WTC11 (cell line): ENCODE data around the gene FBF1. TPM values are rescaled to one million over a fixed set of nuclear protein-coding genes. Genes with fewer than 3 reads are reported as not detected.

ENCODE experiments used
- ATAC-seq: fragments of 200-7000 bp; cut with Tn5 transposase; 2 replicates; pipeline ENCODE4 v1.10.0; 2021; ENCODE audit warnings: mild to moderate bottlenecking, moderate library complexity
- CTCF ChIA-PET: fragments of 300-600 bp; sonication (Branson Sonifier 250); formaldehyde crosslinking; loops from one replicate; lab custom pipeline; 2021; ENCODE audit warnings: antibody characterized with exemption; lab: Charles Lee
- POLR2A ChIA-PET: fragments of 350-600 bp; sonication (Branson Sonifier 250); formaldehyde crosslinking; loops from one replicate; lab custom pipeline; 2021; ENCODE audit warnings: antibody characterized with exemption; lab: Charles Lee
- DNase-seq: peaks from one replicate; pipeline ENCODE4 v3.0.0; 2021; ENCODE audit warnings: low spot score
- H3K27ac Mint-ChIP-seq: 2 replicates; pipeline ENCODE4 v1.8.0; 2021; ENCODE audit warnings: mixed read lengths
- H3K27me3 Mint-ChIP-seq: 2 replicates; pipeline ENCODE4 v1.8.0; 2021; ENCODE audit warnings: low read depth, mild to moderate bottlenecking, moderate library complexity, mixed read lengths
- H3K36me3 Mint-ChIP-seq: 2 replicates; pipeline ENCODE4 v1.8.0; 2021; ENCODE audit warnings: mixed read lengths
- H3K4me1 Mint-ChIP-seq: 2 replicates; pipeline ENCODE4 v1.8.0; 2022; ENCODE audit warnings: mixed read lengths
- H3K4me3 Mint-ChIP-seq: 2 replicates; pipeline ENCODE4 v1.8.0; 2021; ENCODE audit warnings: mild to moderate bottlenecking, moderate library complexity, mixed read lengths
- H3K9me3 Mint-ChIP-seq: 2 replicates; pipeline ENCODE4 v1.8.0; 2021; ENCODE audit warnings: mixed read lengths
- AR ChIP-seq: fragments of 250-450 bp; sonication (Bioruptor Pico); IDR thresholded peaks from 2 replicates; pipeline ENCODE4 v1.9.0; 2021; ENCODE audit warnings: mild to moderate bottlenecking
- ARID4B ChIP-seq: sonication (generic); formaldehyde crosslinking; IDR thresholded peaks from 2 replicates; pipeline ENCODE4 v1.8.0; 2023; ENCODE audit warnings: missing genetic modification reagents, mild to moderate bottlenecking, borderline replicate concordance
- ATF2 ChIP-seq: sonication (generic); formaldehyde crosslinking; IDR thresholded peaks from 2 replicates; pipeline ENCODE4 v1.8.1; 2022; ENCODE audit warnings: low read depth, missing genetic modification reagents, borderline replicate concordance
- CBFB ChIP-seq: sonication (generic); formaldehyde crosslinking; IDR thresholded peaks from 2 replicates; pipeline ENCODE4 v1.8.1; 2022; ENCODE audit warnings: mild to moderate bottlenecking, low read depth, missing genetic modification reagents
- CDX4 ChIP-seq: fragments of 250-450 bp; sonication (Bioruptor Pico); IDR thresholded peaks from 2 replicates; pipeline ENCODE4 v1.9.0; 2021; ENCODE audit warnings: moderate library complexity, mild to moderate bottlenecking, inconsistent platforms, borderline replicate concordance
- ELF4 ChIP-seq: sonication (generic); formaldehyde crosslinking; IDR thresholded peaks from 2 replicates; pipeline ENCODE4 v1.8.1; 2022; ENCODE audit warnings: low read depth, mild to moderate bottlenecking, moderate library complexity, missing genetic modification reagents
- EMX1 ChIP-seq: fragments of 250-450 bp; sonication (Bioruptor Pico); IDR thresholded peaks from 2 replicates; pipeline ENCODE4 v1.8.0; 2021; ENCODE audit warnings: mild to moderate bottlenecking
- GRHL2 ChIP-seq: fragments of 250-450 bp; sonication (Bioruptor Pico); IDR thresholded peaks from 2 replicates; pipeline ENCODE4 v1.8.0; 2022; ENCODE audit warnings: mild to moderate bottlenecking, moderate library complexity; ENCODE audit not compliant: insufficient replicate concordance, severe bottlenecking
- GTF2I ChIP-seq: fragments of 250-450 bp; sonication (Bioruptor Pico); conservative IDR thresholded peaks from 2 replicates; pipeline ENCODE4 v1.4.0; 2021; ENCODE audit warnings: mild to moderate bottlenecking
- IRF1 ChIP-seq: sonication (generic); formaldehyde crosslinking; IDR thresholded peaks from 2 replicates; pipeline ENCODE4 v1.8.0; 2023; ENCODE audit warnings: missing genetic modification reagents
- NR2C2 ChIP-seq: sonication (generic); formaldehyde crosslinking; IDR thresholded peaks from 2 replicates; pipeline ENCODE4 v1.8.0; 2022; ENCODE audit warnings: mild to moderate bottlenecking, missing genetic modification reagents
- OVOL2 ChIP-seq: fragments of 250-450 bp; sonication (Bioruptor Pico); IDR thresholded peaks from 2 replicates; pipeline ENCODE4 v1.9.0; 2021; ENCODE audit warnings: mild to moderate bottlenecking, borderline replicate concordance
- ZNF219 ChIP-seq: sonication (generic); formaldehyde crosslinking; IDR thresholded peaks from 2 replicates; pipeline ENCODE4 v1.8.0; 2023; ENCODE audit warnings: missing genetic modification reagents, mild to moderate bottlenecking, borderline replicate concordance
- ZNF416 ChIP-seq: fragments of 250-450 bp; sonication (Bioruptor Pico); IDR thresholded peaks from 2 replicates; pipeline ENCODE4 v1.9.0; 2021; ENCODE audit warnings: mild to moderate bottlenecking, inconsistent platforms
- ZNF423 ChIP-seq: fragments of 250-450 bp; sonication (Bioruptor Pico); IDR thresholded peaks from 2 replicates; pipeline ENCODE4 v2.1.2; 2022; ENCODE audit warnings: mild to moderate bottlenecking, moderate library complexity
- total RNA-seq: library from RNA; stranded (reverse); gene quantifications from 3 replicates; pipeline ENCODE4 v1.2.3, GENCODE V29; 2021
- TF ChIP-seq, protein P1 (sequence below): sonication (generic); formaldehyde crosslinking; IDR thresholded peaks from 2 replicates; pipeline ENCODE4 v1.8.1; 2023; ENCODE audit warnings: mild to moderate bottlenecking, missing genetic modification reagents, moderate library complexity
- TF ChIP-seq, protein P2 (sequence below): sonication (generic); formaldehyde crosslinking; IDR thresholded peaks from 2 replicates; pipeline ENCODE4 v1.8.0; 2022; ENCODE audit warnings: mild to moderate bottlenecking, missing genetic modification reagents
- TF ChIP-seq, protein P3 (sequence below): sonication (generic); formaldehyde crosslinking; IDR thresholded peaks from 2 replicates; pipeline ENCODE4 v1.8.1; 2023; ENCODE audit warnings: mild to moderate bottlenecking, missing genetic modification reagents

Gene FBF1
- total RNA-seq, 1 experiment from 2014 or later: 19.8 TPM

- Mint-ChIP-seq H3K36me3 (peaks cover 32% of the 10 kb centered on the region), H3K27me3 (no peaks in the 10 kb centered on the region), H3K9me3 (no peaks in the 10 kb centered on the region), H3K4me3 (no peak overlapping the region), H3K27ac (peak overlapping the region; percentile 61), H3K4me1 (peaks cover 2% of the 10 kb centered on the region)
- POLR2A ChIA-PET: no interaction called here
- CTCF ChIA-PET: interaction anchor here (0.7 to 1.0 kb wide), 2 partner anchors 30 to 645 kb away, joined by 3 to 4 read pairs; partner anchors contain the start of gene CDK3
- no peak for ATAC-seq
- TF ChIP-seq ZNF219 (no peak), CDX4 (no peak), IRF1 (CRISPR knock-in tag) (no peak), GRHL2 (CRISPR knock-in tag) (no peak), GTF2I (CRISPR knock-in tag) (no peak), ZNF423 (CRISPR knock-in tag) (no peak), NR2C2 (CRISPR knock-in tag) (no peak), ATF2 (CRISPR knock-in tag) (no peak), AR (CRISPR knock-in tag) (no peak), ZNF416 (CRISPR knock-in tag) (no peak)
- TF ChIP-seq, protein P1, sequence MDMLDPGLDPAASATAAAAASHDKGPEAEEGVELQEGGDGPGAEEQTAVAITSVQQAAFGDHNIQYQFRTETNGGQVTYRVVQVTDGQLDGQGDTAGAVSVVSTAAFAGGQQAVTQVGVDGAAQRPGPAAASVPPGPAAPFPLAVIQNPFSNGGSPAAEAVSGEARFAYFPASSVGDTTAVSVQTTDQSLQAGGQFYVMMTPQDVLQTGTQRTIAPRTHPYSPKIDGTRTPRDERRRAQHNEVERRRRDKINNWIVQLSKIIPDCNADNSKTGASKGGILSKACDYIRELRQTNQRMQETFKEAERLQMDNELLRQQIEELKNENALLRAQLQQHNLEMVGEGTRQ (CRISPR knock-in tag): no peak
- TF ChIP-seq, protein P2, sequence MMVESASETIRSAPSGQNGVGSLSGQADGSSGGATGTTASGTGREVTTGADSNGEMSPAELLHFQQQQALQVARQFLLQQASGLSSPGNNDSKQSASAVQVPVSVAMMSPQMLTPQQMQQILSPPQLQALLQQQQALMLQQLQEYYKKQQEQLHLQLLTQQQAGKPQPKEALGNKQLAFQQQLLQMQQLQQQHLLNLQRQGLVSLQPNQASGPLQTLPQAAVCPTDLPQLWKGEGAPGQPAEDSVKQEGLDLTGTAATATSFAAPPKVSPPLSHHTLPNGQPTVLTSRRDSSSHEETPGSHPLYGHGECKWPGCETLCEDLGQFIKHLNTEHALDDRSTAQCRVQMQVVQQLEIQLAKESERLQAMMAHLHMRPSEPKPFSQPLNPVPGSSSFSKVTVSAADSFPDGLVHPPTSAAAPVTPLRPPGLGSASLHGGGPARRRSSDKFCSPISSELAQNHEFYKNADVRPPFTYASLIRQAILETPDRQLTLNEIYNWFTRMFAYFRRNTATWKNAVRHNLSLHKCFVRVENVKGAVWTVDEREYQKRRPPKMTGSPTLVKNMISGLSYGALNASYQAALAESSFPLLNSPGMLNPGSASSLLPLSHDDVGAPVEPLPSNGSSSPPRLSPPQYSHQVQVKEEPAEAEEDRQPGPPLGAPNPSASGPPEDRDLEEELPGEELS (CRISPR knock-in tag): no peak
- DNase-seq: no peak
Observed at GRCh38 chr17:75970626-75971025, 29.8 kb upstream of the FBF1 start.

GRCh38 chr17:75970011-75970523 is 29.2 kb upstream of the FBF1 start:
- H3K27me3 Mint-ChIP-seq: no peaks in the 10 kb centered on the region; the same call in 1 of the 2 replicates
- peak overlapping the region; percentile 61; the same call in 1 of the 2 replicates for H3K27ac Mint-ChIP-seq
- ChIA-PET CTCF (interaction anchor here (0.7 kb wide), 1 partner anchor 646 kb away, joined by 4 read pairs; no protein-coding TSS in a partner anchor), POLR2A (no interaction called here)
- H3K36me3 Mint-ChIP-seq: peaks cover 30% of the 10 kb centered on the region
- H3K9me3 Mint-ChIP-seq: no peaks in the 10 kb centered on the region
- no peaks in the 10 kb centered on the region for H3K4me1 Mint-ChIP-seq
- ATAC-seq (no peak), DNase-seq (no peak)
- no peak overlapping the region for H3K4me3 Mint-ChIP-seq
- no peak for TF ChIP-seq OVOL2 (CRISPR knock-in tag)
- TF ChIP-seq CBFB (CRISPR knock-in tag): no peak
- TF ChIP-seq ELF4 (CRISPR knock-in tag): no peak
- no peak for TF ChIP-seq ZNF423 (CRISPR knock-in tag)
- TF ChIP-seq, protein P3, sequence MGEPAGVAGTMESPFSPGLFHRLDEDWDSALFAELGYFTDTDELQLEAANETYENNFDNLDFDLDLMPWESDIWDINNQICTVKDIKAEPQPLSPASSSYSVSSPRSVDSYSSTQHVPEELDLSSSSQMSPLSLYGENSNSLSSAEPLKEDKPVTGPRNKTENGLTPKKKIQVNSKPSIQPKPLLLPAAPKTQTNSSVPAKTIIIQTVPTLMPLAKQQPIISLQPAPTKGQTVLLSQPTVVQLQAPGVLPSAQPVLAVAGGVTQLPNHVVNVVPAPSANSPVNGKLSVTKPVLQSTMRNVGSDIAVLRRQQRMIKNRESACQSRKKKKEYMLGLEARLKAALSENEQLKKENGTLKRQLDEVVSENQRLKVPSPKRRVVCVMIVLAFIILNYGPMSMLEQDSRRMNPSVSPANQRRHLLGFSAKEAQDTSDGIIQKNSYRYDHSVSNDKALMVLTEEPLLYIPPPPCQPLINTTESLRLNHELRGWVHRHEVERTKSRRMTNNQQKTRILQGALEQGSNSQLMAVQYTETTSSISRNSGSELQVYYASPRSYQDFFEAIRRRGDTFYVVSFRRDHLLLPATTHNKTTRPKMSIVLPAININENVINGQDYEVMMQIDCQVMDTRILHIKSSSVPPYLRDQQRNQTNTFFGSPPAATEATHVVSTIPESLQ (CRISPR knock-in tag): no peak
- TF ChIP-seq, protein P1 (CRISPR knock-in tag): no peak
- no peak for TF ChIP-seq EMX1 (CRISPR knock-in tag)
- TF ChIP-seq ARID4B (CRISPR knock-in tag): no peak
